ENCODE data around the gene SRRT.

The SRRT gene

DNA sequence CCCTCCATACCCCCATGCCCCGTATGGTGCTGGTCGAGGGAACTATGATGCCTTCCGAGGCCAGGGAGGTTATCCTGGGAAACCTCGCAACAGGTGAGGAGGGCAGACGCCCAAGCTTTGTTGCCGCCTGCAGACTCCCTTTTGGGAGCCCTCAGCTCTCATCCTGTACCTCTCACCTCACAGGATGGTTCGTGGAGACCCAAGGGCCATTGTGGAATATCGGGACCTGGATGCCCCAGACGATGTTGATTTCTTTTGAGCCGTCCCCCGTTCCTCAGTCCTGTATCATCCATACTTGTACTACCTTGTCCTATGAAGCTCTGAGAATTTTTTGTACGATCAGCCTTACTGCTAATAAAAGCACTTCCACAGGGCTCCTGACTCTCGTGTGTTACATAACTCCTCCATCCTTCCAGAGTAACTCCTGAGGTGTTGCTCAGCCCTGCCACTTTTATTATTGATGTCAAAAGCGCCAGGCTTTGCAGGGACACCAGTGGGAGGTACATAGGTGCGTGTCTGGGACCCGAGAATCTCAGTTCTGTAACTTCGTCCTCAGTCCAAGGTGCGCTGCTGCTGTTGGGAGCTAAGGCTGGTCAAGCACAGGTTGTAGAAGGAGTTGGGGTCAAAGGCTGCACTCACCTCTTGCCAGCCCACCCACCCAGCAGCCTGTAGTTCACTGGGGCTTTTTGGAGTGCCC is 13.5 kb downstream of the SRRT start:
- TF ChIP-seq, protein P1, sequence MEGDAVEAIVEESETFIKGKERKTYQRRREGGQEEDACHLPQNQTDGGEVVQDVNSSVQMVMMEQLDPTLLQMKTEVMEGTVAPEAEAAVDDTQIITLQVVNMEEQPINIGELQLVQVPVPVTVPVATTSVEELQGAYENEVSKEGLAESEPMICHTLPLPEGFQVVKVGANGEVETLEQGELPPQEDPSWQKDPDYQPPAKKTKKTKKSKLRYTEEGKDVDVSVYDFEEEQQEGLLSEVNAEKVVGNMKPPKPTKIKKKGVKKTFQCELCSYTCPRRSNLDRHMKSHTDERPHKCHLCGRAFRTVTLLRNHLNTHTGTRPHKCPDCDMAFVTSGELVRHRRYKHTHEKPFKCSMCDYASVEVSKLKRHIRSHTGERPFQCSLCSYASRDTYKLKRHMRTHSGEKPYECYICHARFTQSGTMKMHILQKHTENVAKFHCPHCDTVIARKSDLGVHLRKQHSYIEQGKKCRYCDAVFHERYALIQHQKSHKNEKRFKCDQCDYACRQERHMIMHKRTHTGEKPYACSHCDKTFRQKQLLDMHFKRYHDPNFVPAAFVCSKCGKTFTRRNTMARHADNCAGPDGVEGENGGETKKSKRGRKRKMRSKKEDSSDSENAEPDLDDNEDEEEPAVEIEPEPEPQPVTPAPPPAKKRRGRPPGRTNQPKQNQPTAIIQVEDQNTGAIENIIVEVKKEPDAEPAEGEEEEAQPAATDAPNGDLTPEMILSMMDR (conservative IDR thresholded peaks at IDR 0.05; ENCODE audit: low read depth), result no peak
- ChIA-PET CTCF (interaction anchor here (0.6 kb wide), 1 partner anchor 218 kb away, joined by 3 read pairs; no protein-coding TSS in a partner anchor), POLR2A (ENCODE audit: low non-redundant PET) (no interaction called here)
- peak overlapping the region; percentile 93 for H3K27ac ChIP-seq
- DNase-seq (ENCODE audit: low spot score), result no peak

DNA sequence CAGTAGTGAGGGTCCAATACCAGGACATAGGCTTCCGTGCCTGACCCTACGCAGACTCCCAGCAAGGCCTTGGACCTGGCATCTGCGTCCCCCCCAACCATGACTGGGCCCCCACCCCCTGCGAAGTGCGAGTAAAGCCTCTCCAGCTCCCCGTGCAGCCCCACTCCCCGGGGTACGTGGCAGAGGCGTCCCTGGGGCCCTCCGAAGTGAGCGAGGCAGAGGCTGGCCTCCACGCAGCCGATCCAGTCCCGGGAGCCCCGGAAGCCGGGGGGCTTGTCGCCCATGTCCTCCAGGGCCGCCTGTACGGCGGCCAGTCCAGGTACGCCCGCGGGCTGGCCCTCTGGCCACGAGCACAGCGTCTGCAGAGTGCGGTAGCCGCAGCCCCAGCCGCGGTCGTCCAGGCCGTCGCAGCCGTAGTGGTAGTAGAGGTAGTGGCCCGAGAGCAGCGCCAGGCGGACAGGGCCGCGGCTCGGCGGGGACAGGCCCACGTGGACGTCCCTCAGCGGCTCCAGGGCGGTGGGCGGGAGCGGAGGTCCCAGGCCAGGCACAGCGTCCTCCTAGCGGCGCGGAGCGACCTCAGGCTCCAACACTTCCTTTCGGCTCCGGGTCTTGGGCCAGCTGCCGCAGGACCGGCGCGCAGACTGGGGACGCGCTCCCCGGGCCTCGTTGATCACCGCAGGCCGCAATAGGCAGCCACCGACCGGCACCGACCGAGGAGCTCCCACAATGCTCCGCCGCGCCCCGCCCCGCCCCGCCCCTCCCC is 14.3 kb downstream of the SRRT start, which contains the start of gene UFSP1:
UFSP1 (minus strand) TSS at position 728 of the 763 bp plus-strand sequence; CDS start at position 284, 444 bp downstream.
- TF ChIP-seq, protein P1 (conservative IDR thresholded peaks at IDR 0.05; ENCODE audit: low read depth), result no peak
- ChIA-PET CTCF (interaction anchor here (0.6 to 1.1 kb wide), 4 partner anchors 77 to 394 kb away, joined by 3 to 4 read pairs (median 3); no protein-coding TSS in a partner anchor), POLR2A (ENCODE audit: low non-redundant PET) (interaction anchor here (0.6 to 1.4 kb wide), 9 partner anchors 13 to 355 kb away, joined by 3 to 8 read pairs (median 3); partner anchors contain the start of genes SRRT and TRIP6)
- H3K27ac ChIP-seq, result peak within 1 kb of the TSS; percentile 93
- DNase-seq (ENCODE audit: low spot score), result no peak

DNA sequence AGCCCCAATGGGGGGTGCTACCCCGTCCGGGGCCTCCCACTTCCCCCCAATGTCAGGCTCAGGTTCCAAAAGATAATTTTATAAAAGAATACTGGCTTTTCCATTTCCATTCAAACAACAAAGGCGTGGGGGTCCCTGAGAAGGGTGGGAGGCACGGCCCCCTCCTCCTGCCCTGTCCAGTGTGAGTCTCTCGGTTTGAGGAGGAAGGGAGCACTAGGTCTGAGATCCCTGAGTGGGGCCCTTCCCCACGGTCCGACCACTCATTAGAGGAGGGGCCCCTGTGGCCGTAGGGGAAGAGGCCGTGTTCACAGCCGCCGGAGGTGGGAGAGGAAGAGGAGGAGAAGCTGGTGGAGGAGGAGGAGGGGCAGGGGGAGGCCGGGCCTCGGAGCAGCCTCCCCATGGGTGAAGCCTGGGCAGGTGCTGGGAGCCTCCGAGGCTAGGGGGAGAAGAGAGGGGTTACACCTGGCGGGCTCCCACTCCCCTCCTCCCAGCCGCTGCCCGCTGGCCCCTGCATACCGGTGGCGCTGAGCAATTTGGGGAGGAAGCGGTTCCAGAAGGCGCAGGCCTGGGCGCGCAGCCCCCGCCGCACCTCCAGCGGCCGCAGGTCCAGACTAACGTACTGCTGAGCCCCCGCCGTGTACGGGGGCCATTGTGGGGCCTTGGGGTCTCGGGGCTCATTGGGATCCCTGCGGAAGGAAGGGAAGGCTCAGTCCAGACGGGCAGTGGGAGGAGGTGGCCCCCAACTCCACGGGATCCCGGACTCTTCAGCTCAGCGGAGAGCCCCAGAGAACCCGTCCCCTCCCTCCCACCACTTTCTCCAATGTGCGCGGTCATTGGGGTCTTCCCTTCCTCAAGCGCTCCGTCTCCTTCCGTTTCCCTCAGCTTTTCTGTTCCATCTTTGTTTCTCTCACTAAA is 16.0 kb downstream of the SRRT start:
- TF ChIP-seq, protein P1 (conservative IDR thresholded peaks at IDR 0.05; ENCODE audit: low read depth), result no peak
- peak overlapping the region; percentile 93 for H3K27ac ChIP-seq
- CTCF ChIA-PET, result interaction anchor here (0.5 to 1.1 kb wide), 4 partner anchors 10 to 392 kb away, joined by 3 to 6 read pairs (median 4); no protein-coding TSS in a partner anchor
- POLR2A ChIA-PET (ENCODE audit: low non-redundant PET), result interaction anchor here (0.6 to 1.4 kb wide), 2 partner anchors 16 to 19 kb away, joined by 8 to 15 read pairs; partner anchors contain the start of gene SRRT
- DNase-seq (ENCODE audit: low spot score), result no peak

DNA sequence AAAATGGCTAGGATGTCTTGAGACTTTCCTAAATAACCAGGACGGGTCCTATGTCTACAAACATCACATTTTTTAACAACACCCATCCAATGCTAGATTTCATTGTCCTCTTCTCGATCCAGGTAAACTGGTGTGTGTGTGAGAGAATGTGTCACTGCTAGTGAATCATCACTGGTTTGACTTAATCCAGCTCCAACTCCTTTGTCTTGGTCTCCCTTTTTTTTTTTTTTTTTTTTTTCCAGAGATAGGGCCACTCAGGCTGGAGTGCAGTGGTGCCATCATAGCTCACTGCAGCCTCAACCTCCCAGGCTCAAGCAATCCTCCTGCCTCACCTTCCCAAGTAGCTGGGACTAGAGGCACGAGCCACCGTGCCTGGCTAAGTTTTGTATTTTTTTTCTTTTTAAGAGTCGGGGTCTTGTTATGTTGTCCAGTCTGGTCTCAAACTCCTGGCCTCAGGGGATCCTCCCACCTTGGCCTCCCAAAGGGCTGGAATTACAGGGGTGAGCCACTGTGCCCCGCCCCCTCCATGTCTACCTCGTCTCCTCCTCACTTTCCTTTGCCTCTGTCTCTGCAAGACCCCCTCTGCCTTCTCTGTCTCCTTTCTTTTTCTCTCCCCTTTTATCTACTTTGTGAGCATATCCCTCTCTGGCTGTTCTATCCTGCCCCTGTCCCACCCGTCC is 16.8 kb downstream of the SRRT start:
- TF ChIP-seq, protein P1 (conservative IDR thresholded peaks at IDR 0.05; ENCODE audit: low read depth), result no peak
- CTCF ChIA-PET, result no interaction called here
- H3K27ac ChIP-seq, result peak overlapping the region; percentile 93

GRCh38 chr7:100892364-100893317 is 17.7 kb downstream of the SRRT start:
- H3K27ac ChIP-seq, result no peak overlapping the region
- no peak for DNase-seq (ENCODE audit: low spot score)
- CTCF ChIA-PET, result no interaction called here
- POLR2A ChIA-PET (ENCODE audit: low non-redundant PET), result no interaction called here
- TF ChIP-seq, protein P1 (conservative IDR thresholded peaks at IDR 0.05; ENCODE audit: low read depth), result no peak

More for the DNA sequence above, 16.8 kb downstream of the SRRT start:
- DNase-seq (ENCODE audit: low spot score), result no peak
- POLR2A ChIA-PET (ENCODE audit: low non-redundant PET), result interaction anchor here (0.6 kb wide), 1 partner anchor 20 kb away, joined by 15 read pairs; no protein-coding TSS in a partner anchor

Data from RWPE1 (cell line).